OCI-LY1 (cell line): ENCODE results near the gene STK39.

Source experiments
- EZH2 ChIP-seq: fragments of 200-600 bp; sonication (generic), shearing (Covaris generic); IDR thresholded peaks from 2 replicates; pipeline ENCODE4 v1.8.0; 2017; ENCODE audit warnings: borderline replicate concordance, mixed run types, mild to moderate bottlenecking, antibody characterized with exemption, low read length, moderate library complexity, mixed read lengths
- TF ChIP-seq, protein P1 (sequence below): fragments of 200-600 bp; sonication (generic), shearing (Covaris generic); IDR thresholded peaks from 2 replicates; pipeline ENCODE4 v1.5.1; 2017; ENCODE audit warnings: mild to moderate bottlenecking, antibody characterized with exemption, low read length, moderate library complexity, mixed read lengths

DNA sequence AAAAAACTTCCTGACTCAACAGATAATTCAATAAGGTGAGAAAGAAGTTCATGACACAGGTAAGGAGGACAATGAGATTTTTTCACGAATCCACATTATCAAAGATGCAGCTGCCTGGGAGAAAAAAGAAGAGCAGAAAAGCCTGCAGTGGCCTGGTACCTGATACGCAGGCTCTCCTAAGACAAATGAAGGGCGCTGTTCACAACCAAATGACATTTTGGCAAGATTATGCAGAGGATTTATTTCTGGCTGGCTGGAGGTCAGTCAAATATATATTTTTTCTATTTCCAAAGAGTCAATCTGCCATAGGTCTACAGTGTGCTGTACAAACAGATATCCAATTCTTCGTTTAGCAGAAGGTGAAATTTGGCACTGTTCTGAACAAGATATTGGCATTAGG, 257.3 kb downstream of the STK39 start:
- TF ChIP-seq, protein P1, sequence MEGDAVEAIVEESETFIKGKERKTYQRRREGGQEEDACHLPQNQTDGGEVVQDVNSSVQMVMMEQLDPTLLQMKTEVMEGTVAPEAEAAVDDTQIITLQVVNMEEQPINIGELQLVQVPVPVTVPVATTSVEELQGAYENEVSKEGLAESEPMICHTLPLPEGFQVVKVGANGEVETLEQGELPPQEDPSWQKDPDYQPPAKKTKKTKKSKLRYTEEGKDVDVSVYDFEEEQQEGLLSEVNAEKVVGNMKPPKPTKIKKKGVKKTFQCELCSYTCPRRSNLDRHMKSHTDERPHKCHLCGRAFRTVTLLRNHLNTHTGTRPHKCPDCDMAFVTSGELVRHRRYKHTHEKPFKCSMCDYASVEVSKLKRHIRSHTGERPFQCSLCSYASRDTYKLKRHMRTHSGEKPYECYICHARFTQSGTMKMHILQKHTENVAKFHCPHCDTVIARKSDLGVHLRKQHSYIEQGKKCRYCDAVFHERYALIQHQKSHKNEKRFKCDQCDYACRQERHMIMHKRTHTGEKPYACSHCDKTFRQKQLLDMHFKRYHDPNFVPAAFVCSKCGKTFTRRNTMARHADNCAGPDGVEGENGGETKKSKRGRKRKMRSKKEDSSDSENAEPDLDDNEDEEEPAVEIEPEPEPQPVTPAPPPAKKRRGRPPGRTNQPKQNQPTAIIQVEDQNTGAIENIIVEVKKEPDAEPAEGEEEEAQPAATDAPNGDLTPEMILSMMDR, result no peak
- no peak for TF ChIP-seq EZH2
